BLaER1 (cell line): ENCODE data around the gene CEACAM18.

Experiments used
- H3K27ac ChIP-seq: shearing (Covaris generic); formaldehyde crosslinking; 2 replicates; pipeline ENCODE4 v1.8.1; 2022
- H3K27me3 ChIP-seq: shearing (Covaris generic); formaldehyde crosslinking; 2 replicates; pipeline ENCODE4 v1.8.1; 2022
- H3K36me3 ChIP-seq: shearing (Covaris generic); formaldehyde crosslinking; 2 replicates; pipeline ENCODE4 v1.8.1; 2022
- H3K4me1 ChIP-seq: shearing (Covaris generic); formaldehyde crosslinking; 2 replicates; pipeline ENCODE4 v1.8.1; 2022
- H3K4me2 ChIP-seq: shearing (Covaris generic); formaldehyde crosslinking; 2 replicates; pipeline ENCODE4 v1.8.1; 2022
- H3K4me3 ChIP-seq: shearing (Covaris generic); formaldehyde crosslinking; 2 replicates; pipeline ENCODE4 v1.8.1; 2022
- H3K9ac ChIP-seq: shearing (Covaris generic); formaldehyde crosslinking; 2 replicates; pipeline ENCODE4 v1.8.1; 2022
- H3K9me3 ChIP-seq: shearing (Covaris generic); formaldehyde crosslinking; 2 replicates; pipeline ENCODE4 v1.8.1; 2022
- H4K20me1 ChIP-seq: shearing (Covaris generic); formaldehyde crosslinking; 2 replicates; pipeline ENCODE4 v1.8.1; 2022
- Cebpa-rat ChIP-seq: shearing (Covaris generic); IDR thresholded peaks from 2 replicates; pipeline ENCODE4 v1.8.1; 2022

CEACAM18 gene

GRCh38 chr19:51529301-51529700, 51.0 kb downstream of the CEACAM18 start:
- TF ChIP-seq Cebpa-rat, result no peak

GRCh38 chr19:51530616-51531015, 52.3 kb downstream of the CEACAM18 start:
- Histone ChIP-seq H3K27ac (no peak overlapping the region), H3K27me3 (no peaks in the 10 kb centered on the region), H3K36me3 (no peaks in the 10 kb centered on the region), H3K4me1 (peaks cover 17% of the 10 kb centered on the region), H3K9ac (no peak overlapping the region), H3K4me2 (no peak overlapping the region), H4K20me1 (no peaks in the 10 kb centered on the region), H3K9me3 (no peaks in the 10 kb centered on the region), H3K4me3 (no peak overlapping the region)
- no peak for TF ChIP-seq Cebpa-rat

More at GRCh38 chr19:51529301-51529700, 51.0 kb downstream of the CEACAM18 start:
- Histone ChIP-seq H3K27ac (no peak overlapping the region), H3K36me3 (no peaks in the 10 kb centered on the region), H3K4me3 (no peak overlapping the region), H3K27me3 (no peaks in the 10 kb centered on the region), H3K4me1 (peaks cover 17% of the 10 kb centered on the region), H3K4me2 (no peak overlapping the region), H4K20me1 (no peaks in the 10 kb centered on the region), H3K9me3 (no peaks in the 10 kb centered on the region), H3K9ac (no peak overlapping the region)

GRCh38 chr19:51531349-51532315, 53.3 kb downstream of the CEACAM18 start, which contains the start of gene SIGLEC6:
SIGLEC6 (minus strand) TSS chr19:51531670; CDS start chr19:51531648, 22 bp downstream.
- Histone ChIP-seq H3K4me1 (peaks cover 17% of the 10 kb centered on the region), H3K9ac (no peak within 1 kb of the TSS), H3K27me3 (no peaks in the 10 kb centered on the region), H3K4me2 (peak within 1 kb of the TSS; percentile 71), H3K9me3 (no peaks in the 10 kb centered on the region), H3K4me3 (no peak within 1 kb of the TSS), H3K27ac (no peak within 1 kb of the TSS), H3K36me3 (no peaks in the 10 kb centered on the region), H4K20me1 (no peaks in the 10 kb centered on the region)
- TF ChIP-seq Cebpa-rat, result no peak

GRCh38 chr19:51535535-51535934, 57.2 kb downstream of the CEACAM18 start:
- Histone ChIP-seq H3K27me3 (no peaks in the 10 kb centered on the region), H3K4me3 (no peak overlapping the region), H3K9me3 (no peaks in the 10 kb centered on the region), H3K36me3 (no peaks in the 10 kb centered on the region), H3K4me2 (no peak overlapping the region), H4K20me1 (no peaks in the 10 kb centered on the region), H3K4me1 (peaks cover 17% of the 10 kb centered on the region), H3K9ac (no peak overlapping the region), H3K27ac (no peak overlapping the region)
- no peak for TF ChIP-seq Cebpa-rat

GRCh38 chr19:51539821-51540366, 61.6 kb downstream of the CEACAM18 start:
- no peaks in the 10 kb centered on the region for H3K27me3 ChIP-seq
- H3K4me3 ChIP-seq, result no peak overlapping the region

More at GRCh38 chr19:51539821-51540366, 61.6 kb downstream of the CEACAM18 start:
- Histone ChIP-seq H3K27ac (no peak overlapping the region), H3K9me3 (no peaks in the 10 kb centered on the region), H3K4me1 (no peaks in the 10 kb centered on the region), H3K4me2 (no peak overlapping the region), H3K36me3 (no peaks in the 10 kb centered on the region), H3K9ac (no peak overlapping the region), H4K20me1 (no peaks in the 10 kb centered on the region)
- TF ChIP-seq Cebpa-rat, result no peak
